Dermis microvascular lymphatic vessel endothelial cell (primary cell): ENCODE results near the gene DRC7. TPM values are rescaled to one million over a fixed set of nuclear protein-coding genes. Genes with fewer than 3 reads are reported as not detected.

Experiments used
- DNase-seq, 2 donors: peaks; one replicate each; pipeline versions ENCODE4 v3.0.0 to v3.0.0-alpha.2; 2010; ENCODE audit warnings: low read depth in 2 of 2
- total RNA-seq: library from RNA; depleted of rRNA; stranded (reverse); fragments of >200 nt; gene quantifications from 2 replicates; pipeline ENCODE4 v1.2.1, GENCODE V29; 2014

DRC7 gene
- total RNA-seq, 1 donor from 2014 or later, result 0.26 TPM

DNA sequence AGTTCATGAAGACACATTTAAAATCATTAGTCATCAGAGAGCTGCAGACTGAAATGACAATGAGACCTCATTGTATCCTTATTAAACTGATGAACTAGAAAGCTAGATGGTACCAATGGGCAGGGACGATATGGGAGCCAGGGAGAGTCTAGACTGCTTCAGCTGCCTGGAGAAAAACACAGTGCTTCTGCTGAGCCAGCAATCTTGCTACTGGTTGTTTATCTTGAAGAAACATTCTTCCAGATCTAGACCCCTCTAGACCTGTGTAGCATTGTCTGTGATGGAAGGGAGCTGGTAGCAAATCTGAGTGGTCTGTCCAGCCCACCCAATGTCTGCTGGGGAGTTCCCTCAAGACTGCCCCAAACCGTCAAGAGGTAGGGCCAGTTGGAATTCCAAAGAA, 2.0 kb upstream of the DRC7 start:
- no peak for DNase-seq

DNA sequence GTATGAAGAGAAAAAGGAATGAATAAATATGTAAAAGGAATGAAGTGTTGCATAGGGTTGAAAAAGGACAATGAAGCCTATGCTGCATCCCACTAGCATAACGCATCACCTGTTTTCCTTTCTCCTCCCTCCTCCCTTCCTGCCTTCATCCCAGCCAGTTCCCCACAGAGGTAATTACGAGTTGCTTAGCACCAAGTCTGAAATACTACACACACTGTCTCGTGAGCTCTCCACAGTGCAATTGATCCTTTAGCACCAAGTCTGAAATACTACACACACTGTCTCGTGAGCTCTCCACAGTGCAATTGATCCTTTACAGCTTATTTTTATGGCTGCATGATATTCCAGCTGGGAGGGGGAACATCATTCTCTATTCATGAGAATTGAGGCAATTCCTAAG, 1.1 kb upstream of the DRC7 start:
- no peak for DNase-seq

DNA sequence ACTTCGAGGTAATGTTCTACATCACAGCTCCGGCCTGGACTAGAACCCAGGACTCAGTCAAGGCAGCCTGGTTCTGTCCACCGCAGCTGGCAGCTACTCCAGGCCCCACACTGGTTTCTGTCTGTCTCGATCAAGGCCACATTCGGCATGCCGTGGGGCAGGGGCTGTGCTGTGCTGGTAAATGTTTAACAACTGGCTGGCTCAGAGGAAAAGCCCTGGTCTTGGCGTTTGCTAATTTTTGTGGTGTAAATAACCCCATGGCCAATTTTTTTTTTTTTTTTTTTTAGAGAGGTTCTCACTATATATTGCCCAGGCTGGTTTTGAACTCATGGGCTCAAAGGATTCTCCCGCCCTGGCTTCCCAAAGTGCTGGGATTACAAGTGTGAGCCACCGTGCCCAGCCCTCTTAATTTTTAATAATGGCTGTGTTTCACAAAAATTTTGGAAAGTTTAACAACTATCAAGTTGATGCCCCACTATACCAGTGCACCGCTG, 328 bp upstream of the DRC7 start:
- DNase-seq, result no peak

DNA sequence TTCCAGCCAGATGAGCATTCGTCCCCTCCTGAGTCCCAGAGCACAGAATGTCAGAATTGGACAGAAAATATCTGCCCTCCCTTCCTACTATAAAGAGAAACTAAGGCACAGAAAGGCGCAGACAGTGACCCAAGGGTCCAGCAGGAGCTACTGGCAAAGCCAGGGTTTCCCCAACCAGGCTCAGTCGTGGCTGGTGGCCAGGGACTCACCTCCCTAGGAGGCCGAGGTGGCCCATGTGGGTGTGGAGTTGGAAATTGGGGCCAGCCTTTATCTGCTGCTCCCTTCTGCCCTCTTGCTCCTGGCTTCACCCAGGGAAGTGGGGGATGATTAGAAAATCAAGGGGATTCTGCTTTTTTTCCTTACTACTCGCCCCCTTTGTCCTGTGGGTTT, 1.1 kb downstream of the DRC7 start:
- DNase-seq, result no peak

DNA sequence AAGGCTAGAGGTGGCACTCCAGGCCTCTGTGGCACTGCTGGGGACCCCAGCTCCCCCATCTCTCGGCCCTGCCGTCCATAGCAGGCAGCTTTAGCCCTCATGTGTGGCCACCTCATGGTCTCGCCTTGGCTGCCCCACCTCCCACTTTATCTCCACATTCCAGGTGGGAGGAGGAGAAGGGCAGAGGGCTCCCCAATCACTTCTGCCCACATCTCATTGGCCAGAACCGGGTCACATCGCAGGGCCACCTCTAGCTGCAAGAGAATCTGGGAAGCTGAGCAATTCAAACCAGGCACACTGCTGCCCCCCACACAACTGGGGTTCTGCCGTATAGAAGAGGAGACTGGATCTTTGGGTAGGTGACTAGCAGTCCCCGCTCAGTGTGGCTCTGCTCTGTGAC, 1.6 kb downstream of the DRC7 start:
- DNase-seq, result no peak

DNA sequence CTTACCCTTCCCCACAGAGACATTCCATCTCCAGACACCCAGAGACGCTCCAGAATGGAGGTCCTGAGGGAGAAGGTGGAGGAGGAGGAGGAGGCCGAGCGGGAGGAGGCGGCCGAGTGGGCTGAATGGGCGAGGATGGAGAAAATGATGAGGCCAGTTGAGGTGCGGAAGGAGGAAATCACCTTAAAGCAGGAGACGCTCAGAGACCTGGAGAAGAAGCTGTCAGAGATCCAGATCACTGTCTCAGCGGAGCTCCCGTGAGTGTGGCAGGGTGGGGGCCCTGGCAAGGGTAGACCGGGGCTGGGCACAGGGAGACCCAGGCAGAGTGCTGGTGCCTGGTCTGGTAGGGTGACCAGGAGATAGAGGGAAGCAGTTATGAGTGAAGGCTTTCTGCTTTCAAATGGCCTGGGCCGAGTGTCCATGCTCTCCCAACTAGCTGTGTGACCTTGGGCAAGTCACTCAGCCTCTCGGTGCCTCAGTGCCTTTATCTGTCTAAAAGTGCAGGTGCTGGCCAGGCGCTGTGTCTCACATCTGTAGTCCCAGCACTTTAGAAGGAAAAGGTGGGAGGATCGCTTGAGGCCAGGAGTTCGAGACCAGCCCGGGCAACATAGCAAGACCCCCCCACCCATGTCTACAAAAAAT, 3.4 kb downstream of the DRC7 start:
- DNase-seq, result no peak

DNA sequence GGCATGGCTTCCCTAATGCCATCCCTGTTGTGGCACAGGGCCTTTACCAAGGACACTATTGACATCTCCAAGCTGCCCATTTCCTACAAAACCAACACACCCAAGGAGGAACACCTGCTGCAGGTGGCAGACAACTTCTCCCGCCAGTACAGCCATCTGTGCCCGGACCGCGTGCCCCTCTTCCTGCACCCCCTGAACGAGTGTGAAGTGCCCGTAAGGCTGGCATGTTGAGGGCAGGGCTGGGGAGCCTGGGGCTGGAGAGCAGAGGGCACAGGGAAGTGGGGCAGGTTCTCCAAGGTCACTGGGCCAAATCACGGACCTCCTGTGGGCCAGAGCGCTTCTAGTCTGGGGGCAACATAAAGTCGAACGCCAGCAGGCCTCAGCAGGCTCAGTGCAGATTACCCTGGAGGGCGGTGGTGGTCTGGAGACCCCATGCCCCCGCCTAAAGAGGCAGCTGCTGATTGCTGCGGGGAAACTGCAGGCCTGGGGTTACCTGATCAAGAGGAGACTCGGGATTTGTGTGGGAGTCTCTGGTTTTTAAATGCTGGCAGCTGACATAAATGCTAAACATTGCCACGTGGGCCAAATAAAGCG, 4.3 kb downstream of the DRC7 start:
- DNase-seq, result no peak

DNA sequence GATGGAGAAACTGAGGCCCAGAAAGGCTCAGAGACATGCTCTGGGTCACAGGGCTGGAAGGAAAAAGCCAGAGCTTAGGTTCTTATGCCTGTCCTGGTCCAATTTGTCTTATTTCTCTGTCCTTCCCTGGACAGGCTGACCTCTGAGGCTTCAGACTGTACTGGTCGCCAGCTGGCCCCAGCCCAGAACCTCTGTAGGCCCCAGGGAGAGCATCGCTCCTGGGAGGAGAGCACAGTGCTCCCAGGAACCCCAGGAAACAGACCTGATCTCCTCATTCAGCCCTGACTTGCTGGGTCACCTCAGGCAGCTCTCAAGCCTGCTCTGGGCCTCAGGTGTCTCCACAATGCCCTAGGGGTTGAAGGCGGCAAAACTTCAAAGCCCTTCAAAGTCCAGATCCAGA, 4.9 kb downstream of the DRC7 start:
- DNase-seq, result no peak

DNA sequence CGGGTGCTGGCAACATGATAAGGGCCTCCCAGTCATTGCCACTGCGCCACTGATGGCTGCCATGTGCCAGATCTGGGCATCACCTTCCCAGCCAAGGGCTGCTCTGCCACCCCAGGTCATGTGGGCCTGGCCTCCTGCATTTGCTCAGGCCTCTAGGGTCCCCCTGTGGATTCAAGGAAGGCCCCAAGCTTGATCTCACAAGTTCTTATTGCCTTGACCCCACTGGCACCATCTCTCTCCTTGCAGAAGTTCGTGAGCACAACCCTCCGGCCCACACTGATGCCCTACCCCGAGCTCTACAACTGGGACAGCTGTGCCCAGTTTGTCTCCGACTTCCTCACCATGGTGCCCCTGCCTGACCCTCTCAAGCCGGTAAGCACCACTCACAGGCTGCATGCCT, 5.3 kb downstream of the DRC7 start:
- DNase-seq, result no peak

DNA sequence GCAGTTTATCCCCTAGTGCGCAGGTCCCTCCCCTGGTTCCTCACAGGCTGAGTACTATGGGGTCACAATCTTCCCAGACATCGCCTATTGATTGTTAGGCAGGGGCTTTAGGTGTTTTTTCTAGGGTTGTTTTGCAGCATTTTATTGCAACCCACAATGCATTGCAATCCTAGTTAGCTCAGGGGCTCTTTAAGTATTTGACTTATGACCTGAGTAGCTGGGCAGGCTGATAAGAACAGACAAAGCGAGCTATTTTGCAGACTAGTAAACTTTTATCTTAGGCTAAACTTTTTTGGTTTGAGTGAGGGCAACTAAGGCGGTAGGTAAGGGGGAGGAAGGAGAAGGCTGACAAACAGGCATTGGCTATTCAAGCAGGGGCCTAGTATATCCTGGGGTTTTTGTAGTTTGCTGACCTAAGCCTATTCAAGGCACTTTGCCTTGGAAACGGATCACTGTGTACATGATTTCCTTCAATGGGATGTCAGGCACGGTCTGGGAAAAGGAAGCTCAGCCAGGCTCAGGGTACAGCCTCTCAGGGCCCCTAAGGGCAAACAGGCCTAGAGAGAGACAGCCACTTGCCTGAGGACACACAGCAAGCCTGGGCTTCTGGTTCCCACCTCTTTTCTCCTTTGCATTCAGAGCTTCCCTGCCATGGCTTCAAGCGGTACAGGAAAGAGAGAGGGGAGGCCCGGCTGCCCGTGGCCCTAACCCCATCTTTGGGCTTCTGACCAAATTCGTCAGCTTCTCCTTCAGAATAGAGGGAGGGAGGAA, 6.4 kb downstream of the DRC7 start:
- DNase-seq, result no peak

DNA sequence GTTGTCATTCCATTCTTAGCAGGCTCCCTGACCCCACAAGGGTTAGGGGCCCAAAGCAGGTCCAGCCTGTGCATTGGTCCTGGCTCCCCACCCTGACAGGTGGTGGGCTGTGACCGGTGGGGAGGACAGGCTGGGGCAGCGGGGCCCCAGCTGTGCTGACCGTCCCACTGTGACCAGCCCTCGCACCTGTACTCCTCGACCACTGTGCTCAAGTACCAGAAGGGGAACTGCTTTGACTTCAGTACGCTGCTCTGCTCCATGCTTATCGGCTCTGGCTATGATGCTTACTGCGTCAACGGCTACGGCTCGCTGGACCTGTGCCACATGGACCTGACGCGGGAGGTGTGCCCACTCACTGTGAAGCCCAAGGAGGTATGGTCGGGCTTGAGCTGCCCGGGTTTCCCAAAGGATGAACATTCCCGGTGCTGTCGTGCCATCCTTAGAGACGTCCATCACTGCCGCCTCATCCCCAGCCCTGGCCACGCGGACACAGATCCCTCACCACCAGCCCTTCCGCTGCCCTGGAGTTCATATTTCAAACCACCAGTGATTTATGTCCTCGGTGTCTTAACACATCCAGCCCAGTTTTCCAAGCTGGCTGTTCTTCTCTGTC, 7.3 kb downstream of the DRC7 start:
- DNase-seq, result no peak

DNA sequence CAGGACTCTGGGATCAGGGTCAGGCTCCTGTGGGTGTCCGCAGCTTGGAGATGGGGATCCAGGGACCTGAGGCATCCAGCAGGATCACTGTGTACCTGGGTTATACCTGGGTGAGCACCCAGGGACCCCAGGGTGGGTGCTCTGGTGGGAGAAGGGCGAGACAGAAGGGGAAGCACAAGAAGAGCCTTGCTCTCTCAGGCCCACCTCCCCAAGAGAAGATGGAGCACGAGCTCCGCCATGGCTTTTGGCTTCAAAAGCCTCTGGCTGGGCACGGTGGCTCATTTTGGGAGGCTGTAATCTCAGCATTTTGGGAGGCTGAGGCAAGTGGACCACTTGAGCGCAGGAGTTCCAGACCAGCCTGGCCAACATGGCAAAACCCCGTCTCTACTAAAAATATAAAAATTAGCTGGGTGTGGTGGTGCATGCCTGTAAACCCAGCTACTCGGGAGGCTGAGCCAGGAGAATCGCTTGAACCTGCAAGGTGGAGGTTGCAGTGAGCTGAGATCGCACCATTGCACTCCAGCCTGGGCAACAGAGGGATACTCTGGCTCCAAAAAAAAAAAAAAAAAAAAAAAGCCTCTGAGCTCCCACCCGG, 8.9 kb downstream of the DRC7 start:
- DNase-seq, result no peak

DNA sequence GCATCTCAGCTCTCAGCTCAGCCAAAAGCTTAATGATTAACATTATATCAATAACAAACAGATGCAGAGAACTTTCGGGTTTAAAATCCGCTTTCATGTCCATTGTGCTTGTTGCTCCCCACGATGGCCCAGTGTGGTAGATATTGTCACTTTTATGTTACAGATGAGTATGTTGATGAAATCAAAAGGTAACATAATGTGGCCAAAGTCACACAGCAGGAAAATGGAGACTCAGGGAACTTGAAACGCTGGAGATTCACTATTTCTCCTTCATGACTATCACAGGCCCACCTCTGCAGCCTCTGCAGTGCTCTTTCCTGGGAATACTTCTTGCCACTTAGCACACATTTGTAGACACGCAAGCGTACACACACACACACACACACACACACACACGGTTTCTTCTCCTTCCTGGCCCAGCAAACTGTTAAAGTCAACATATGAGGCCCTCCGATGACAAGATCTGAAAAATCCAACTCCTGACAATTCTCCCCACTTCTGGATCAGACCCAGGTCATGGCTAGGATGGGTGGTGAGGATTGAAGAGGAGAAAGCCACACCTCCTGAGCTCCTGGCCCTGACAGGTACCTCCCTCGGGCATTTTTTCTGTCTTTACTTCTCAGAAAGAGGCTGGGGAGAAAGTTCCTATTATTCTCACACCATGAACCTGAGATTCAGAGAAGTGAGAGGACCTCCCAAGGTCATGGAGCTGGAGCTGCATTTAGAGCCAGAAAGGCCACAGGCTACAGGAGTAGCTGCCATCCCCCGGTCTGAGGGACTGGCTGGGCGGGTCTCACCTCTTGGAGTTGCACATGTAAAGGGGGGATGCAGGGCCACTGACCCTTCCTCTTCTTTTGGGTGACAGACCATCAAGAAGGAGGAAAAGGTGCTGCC, 9.7 kb downstream of the DRC7 start:
- DNase-seq, result no peak

DNA sequence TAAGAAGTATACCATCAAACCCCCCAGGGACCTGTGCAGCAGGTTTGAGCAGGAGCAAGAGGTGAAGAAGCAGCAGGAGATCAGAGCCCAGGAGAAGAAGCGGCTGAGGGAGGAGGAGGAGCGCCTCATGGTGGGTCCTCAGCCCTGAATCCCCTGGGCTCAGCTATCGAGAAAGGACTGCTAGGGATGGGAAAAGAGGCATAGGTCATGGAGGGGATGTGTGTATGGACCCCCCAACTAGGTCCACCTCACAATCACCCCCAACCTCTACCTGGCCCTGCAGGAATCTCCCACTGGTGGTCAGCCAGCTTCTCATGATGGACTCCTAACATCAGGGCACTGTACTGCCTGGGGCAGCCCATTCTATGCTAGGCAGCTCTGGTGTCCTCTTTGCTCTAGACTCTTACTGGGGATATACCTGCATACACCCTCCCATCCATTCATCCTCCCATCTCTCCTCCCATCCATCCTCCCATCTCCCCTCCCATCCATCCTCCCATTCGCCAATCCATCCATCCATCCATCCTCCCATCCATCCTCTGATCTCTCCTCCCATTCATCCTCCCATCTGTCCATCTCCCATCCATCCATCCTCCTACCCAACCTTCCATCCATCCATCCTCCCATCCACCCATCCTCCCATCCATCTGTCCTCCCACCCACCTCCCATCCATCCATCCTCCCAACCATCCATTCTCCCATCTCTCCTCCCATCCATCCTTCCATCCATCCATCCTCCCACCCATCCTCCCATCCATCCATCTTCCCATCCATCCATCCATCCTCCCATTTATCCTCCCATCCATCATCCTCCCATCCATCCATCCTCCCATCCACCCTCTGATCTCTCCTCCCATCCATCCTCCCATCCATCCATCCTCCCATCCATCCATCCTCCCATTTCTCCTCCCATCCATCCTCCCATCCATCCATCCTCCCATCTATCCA, 10.6 kb downstream of the DRC7 start:
- DNase-seq, result no peak

DNA sequence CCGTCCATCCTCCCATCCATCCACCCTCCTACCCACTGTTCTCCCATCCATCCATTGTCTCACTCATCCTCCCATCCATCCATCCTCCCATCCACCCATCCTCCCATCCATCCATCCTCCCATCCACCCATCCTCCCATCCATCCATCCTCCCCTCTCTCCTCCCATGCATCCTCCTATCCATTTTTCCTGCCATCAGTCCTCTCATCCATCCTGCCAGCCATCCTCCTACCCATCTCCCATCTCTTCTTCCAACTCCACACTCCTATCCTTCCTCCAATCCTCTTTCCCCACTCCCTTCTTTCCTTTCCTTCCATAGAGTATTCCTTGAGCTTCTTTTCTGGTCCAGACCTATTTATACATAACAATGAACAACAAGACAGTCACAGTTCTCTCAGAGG, 12.1 kb downstream of the DRC7 start:
- DNase-seq, result no peak

DNA sequence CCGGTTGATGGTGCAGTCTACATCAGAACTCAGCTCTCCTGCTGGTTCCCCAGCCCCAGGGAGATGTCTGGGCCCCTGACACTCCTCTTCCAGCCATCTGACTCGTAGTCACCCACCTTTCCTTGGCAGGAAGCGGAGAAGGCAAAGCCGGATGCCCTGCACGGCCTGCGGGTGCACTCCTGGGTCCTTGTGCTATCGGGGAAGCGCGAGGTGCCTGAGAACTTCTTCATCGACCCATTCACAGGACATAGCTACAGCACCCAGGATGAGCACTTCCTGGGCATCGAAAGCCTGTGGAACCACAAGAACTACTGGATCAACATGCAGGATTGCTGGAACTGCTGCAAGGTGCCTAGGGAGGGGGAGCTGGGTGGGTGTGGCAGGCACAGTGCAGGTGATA, 12.7 kb downstream of the DRC7 start:
- DNase-seq, result no peak

DNA sequence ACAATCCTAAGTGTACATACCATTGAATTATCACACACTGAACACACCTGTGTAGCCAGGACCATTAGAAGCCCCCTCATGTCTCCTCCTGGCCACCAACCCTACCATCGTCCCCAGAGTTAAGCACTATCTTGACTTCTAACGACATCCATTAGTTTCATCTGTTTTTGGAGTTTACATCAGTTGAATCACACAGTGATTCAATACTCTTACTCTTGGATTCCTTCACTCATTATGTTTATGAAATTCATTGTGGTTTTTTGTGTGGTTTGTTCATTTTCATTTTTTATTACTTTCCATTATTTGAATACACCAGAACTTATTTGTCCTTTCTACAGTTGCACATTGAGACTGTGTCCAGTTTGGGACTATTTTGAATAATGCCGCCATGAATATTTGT, 13.6 kb downstream of the DRC7 start:
- no peak for DNase-seq

DNA sequence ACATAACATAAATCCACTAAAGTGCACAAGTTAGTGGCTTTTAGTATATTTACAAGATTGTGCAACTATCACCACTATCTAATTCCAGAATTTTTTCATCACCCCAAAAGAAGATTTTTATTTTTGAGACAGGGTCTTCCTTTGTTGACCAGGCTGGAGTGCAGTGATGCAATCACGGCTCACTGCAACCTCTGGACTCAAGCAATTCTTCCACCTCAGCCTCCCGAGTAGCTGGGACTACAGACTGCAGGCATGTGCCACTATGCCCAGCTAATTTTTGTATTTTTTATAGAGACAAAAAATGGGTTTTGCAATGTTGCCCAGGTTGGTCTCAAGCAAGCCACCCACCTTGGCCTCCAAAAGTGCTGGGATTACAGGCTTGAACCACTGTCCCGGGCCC, 15.1 kb downstream of the DRC7 start:
- no peak for DNase-seq

DNA sequence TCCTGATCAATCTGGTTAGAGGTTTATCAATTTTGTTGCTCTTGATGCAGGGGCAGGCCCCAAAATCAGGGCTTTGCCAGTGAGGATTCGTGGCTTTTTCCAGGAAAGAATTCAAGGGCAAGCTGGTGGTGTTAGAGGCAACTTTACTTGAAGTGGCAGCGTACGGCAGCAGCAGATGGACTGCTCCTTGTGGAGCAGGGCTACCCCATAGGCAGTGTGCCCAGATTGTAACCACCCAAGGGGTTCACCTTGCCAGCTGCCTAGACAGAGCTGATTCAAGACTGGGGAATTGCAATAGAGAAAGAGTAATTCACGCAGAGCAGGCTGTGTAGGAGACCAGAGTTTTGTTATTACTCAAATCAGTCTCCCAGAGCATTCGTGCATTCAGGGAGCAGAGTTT, 16.7 kb downstream of the DRC7 start:
- no peak for DNase-seq

DNA sequence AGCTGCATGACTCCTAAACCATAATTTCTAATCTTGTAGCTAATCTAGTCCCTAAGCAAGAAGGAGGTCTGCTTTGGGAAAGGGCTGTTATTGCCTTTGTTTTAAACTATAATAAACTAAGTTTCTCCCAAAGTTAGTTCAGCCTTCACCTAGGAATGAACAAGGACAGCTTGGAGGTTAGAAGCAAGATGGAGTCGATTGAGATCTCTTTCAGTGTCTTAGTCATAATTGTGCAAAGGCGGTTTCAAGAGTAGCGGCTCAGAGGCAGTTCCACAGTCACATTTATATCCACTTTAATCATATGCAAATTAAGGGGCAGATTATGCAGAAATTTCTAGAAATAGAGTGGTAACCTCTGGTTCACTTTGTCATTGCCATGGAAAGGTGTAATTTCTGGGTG, 17.4 kb downstream of the DRC7 start:
- no peak for DNase-seq
